ENCODE data around the gene PLEKHA4.

The PLEKHA4 gene

GRCh38 chr19:48814895-48815294 is 53.5 kb downstream of the PLEKHA4 start:
- H3K9ac ChIP-seq (ENCODE audit: low read depth in 1 of 2, low read length in 2 of 2) = no peak overlapping the region
- H3K4me3 ChIP-seq (ENCODE audit: low read length in 2 of 2) = no peak overlapping the region
- no peaks in the 10 kb centered on the region for H3K9me3 ChIP-seq (ENCODE audit: control insufficient read depth in 2 of 2, low read length in 2 of 2)
- no peaks in the 10 kb centered on the region for H3K36me3 ChIP-seq (ENCODE audit: control insufficient read depth in 2 of 2, insufficient read depth in 2 of 2, low read length in 2 of 2)
- no peaks in the 10 kb centered on the region for H3K27me3 ChIP-seq (ENCODE audit: control insufficient read depth in 2 of 2, insufficient read depth in 2 of 2, low read length in 2 of 2)
- no peak overlapping the region for H3K27ac ChIP-seq (ENCODE audit: low read depth in 2 of 2, low read length in 2 of 2)
- H3K4me1 ChIP-seq (ENCODE audit: control insufficient read depth in 2 of 2, insufficient read depth in 2 of 2, low read length in 2 of 2) = peaks cover 18 to 37% of the 10 kb centered on the region in 2 donors

- Histone ChIP-seq H3K27me3 (ENCODE audit: control insufficient read depth in 2 of 2, insufficient read depth in 2 of 2, low read length in 2 of 2) (no peaks in the 10 kb centered on the region), H3K9me3 (ENCODE audit: control insufficient read depth in 2 of 2, low read length in 2 of 2) (no peaks in the 10 kb centered on the region), H3K36me3 (ENCODE audit: control insufficient read depth in 2 of 2, insufficient read depth in 2 of 2, low read length in 2 of 2) (no peaks in the 10 kb centered on the region), H3K4me1 (ENCODE audit: control insufficient read depth in 2 of 2, insufficient read depth in 2 of 2, low read length in 2 of 2) (peaks cover 13 to 27% of the 10 kb centered on the region in 2 donors), H3K4me3 (ENCODE audit: low read length in 2 of 2) (no peak overlapping the region), H3K27ac (ENCODE audit: low read depth in 2 of 2, low read length in 2 of 2) (peak overlapping the region in 1 of 2 donors; percentile 74), H3K9ac (ENCODE audit: low read depth in 1 of 2, low read length in 2 of 2) (no peak overlapping the region)
Observed at GRCh38 chr19:48813123-48813913, 55.1 kb downstream of the PLEKHA4 start.

GRCh38 chr19:48812094-48812929 is 56.1 kb downstream of the PLEKHA4 start:
- no peaks in the 10 kb centered on the region for H3K36me3 ChIP-seq (ENCODE audit: control insufficient read depth in 2 of 2, insufficient read depth in 2 of 2, low read length in 2 of 2)
- H3K9ac ChIP-seq (ENCODE audit: low read depth in 1 of 2, low read length in 2 of 2) = peak overlapping the region; percentile 60 to 67
- H3K27me3 ChIP-seq (ENCODE audit: control insufficient read depth in 2 of 2, insufficient read depth in 2 of 2, low read length in 2 of 2) = no peaks in the 10 kb centered on the region
- peak overlapping the region; percentile 74 to 83 for H3K27ac ChIP-seq (ENCODE audit: low read depth in 2 of 2, low read length in 2 of 2)
- no peaks in the 10 kb centered on the region for H3K9me3 ChIP-seq (ENCODE audit: control insufficient read depth in 2 of 2, low read length in 2 of 2)
- H3K4me3 ChIP-seq (ENCODE audit: low read length in 2 of 2) = peak overlapping the region; percentile 49 to 75
- peaks cover 21 to 35% of the 10 kb centered on the region in 2 donors for H3K4me1 ChIP-seq (ENCODE audit: control insufficient read depth in 2 of 2, insufficient read depth in 2 of 2, low read length in 2 of 2)

GRCh38 chr19:48810151-48810550 is 58.3 kb downstream of the PLEKHA4 start:
- Histone ChIP-seq H3K4me3 (ENCODE audit: low read length in 2 of 2) (peak overlapping the region; percentile 72 to 74), H3K27me3 (ENCODE audit: control insufficient read depth in 2 of 2, insufficient read depth in 2 of 2, low read length in 2 of 2) (no peaks in the 10 kb centered on the region), H3K36me3 (ENCODE audit: control insufficient read depth in 2 of 2, insufficient read depth in 2 of 2, low read length in 2 of 2) (no peaks in the 10 kb centered on the region), H3K4me1 (ENCODE audit: control insufficient read depth in 2 of 2, insufficient read depth in 2 of 2, low read length in 2 of 2) (peaks cover 23 to 32% of the 10 kb centered on the region in 2 donors), H3K27ac (ENCODE audit: low read depth in 2 of 2, low read length in 2 of 2) (peak overlapping the region in 1 of 2 donors; percentile 83), H3K9ac (ENCODE audit: low read depth in 1 of 2, low read length in 2 of 2) (peak overlapping the region; percentile 70 to 76), H3K9me3 (ENCODE audit: control insufficient read depth in 2 of 2, low read length in 2 of 2) (no peaks in the 10 kb centered on the region)

- Histone ChIP-seq H3K9ac (ENCODE audit: low read depth in 1 of 2, low read length in 2 of 2) (peak overlapping the region; percentile 56 to 58), H3K4me1 (ENCODE audit: control insufficient read depth in 2 of 2, insufficient read depth in 2 of 2, low read length in 2 of 2) (peaks cover 23 to 31% of the 10 kb centered on the region in 2 donors), H3K27me3 (ENCODE audit: control insufficient read depth in 2 of 2, insufficient read depth in 2 of 2, low read length in 2 of 2) (no peaks in the 10 kb centered on the region), H3K4me3 (ENCODE audit: low read length in 2 of 2) (peak overlapping the region in 1 of 2 donors; percentile 44), H3K36me3 (ENCODE audit: control insufficient read depth in 2 of 2, insufficient read depth in 2 of 2, low read length in 2 of 2) (no peaks in the 10 kb centered on the region), H3K27ac (ENCODE audit: low read depth in 2 of 2, low read length in 2 of 2) (peak overlapping the region; percentile 59 to 79), H3K9me3 (ENCODE audit: control insufficient read depth in 2 of 2, low read length in 2 of 2) (no peaks in the 10 kb centered on the region)
Observed at GRCh38 chr19:48807590-48808308, 60.7 kb downstream of the PLEKHA4 start.

- Histone ChIP-seq H3K9me3 (ENCODE audit: control insufficient read depth in 2 of 2, low read length in 2 of 2) (no peaks in the 10 kb centered on the region), H3K4me3 (ENCODE audit: low read length in 2 of 2) (peak overlapping the region; percentile 1 to 44), H3K36me3 (ENCODE audit: control insufficient read depth in 2 of 2, insufficient read depth in 2 of 2, low read length in 2 of 2) (no peaks in the 10 kb centered on the region), H3K27me3 (ENCODE audit: control insufficient read depth in 2 of 2, insufficient read depth in 2 of 2, low read length in 2 of 2) (no peaks in the 10 kb centered on the region), H3K27ac (ENCODE audit: low read depth in 2 of 2, low read length in 2 of 2) (peak overlapping the region; percentile 59 to 79), H3K9ac (ENCODE audit: low read depth in 1 of 2, low read length in 2 of 2) (peak overlapping the region; percentile 56 to 58), H3K4me1 (ENCODE audit: control insufficient read depth in 2 of 2, insufficient read depth in 2 of 2, low read length in 2 of 2) (peaks cover 20 to 25% of the 10 kb centered on the region in 2 donors)
Observed at GRCh38 chr19:48806818-48807589, 61.4 kb downstream of the PLEKHA4 start.

GRCh38 chr19:48806518-48806817 is 61.9 kb downstream of the PLEKHA4 start:
- Histone ChIP-seq H3K4me3 (ENCODE audit: low read length in 2 of 2) (no peak overlapping the region), H3K27me3 (ENCODE audit: control insufficient read depth in 2 of 2, insufficient read depth in 2 of 2, low read length in 2 of 2) (no peaks in the 10 kb centered on the region), H3K9ac (ENCODE audit: low read depth in 1 of 2, low read length in 2 of 2) (no peak overlapping the region), H3K9me3 (ENCODE audit: control insufficient read depth in 2 of 2, low read length in 2 of 2) (no peaks in the 10 kb centered on the region), H3K36me3 (ENCODE audit: control insufficient read depth in 2 of 2, insufficient read depth in 2 of 2, low read length in 2 of 2) (no peaks in the 10 kb centered on the region), H3K27ac (ENCODE audit: low read depth in 2 of 2, low read length in 2 of 2) (no peak overlapping the region), H3K4me1 (ENCODE audit: control insufficient read depth in 2 of 2, insufficient read depth in 2 of 2, low read length in 2 of 2) (peaks cover 20 to 25% of the 10 kb centered on the region in 2 donors)

GRCh38 chr19:48805452-48805851 is 63.0 kb downstream of the PLEKHA4 start:
- Histone ChIP-seq H3K36me3 (ENCODE audit: control insufficient read depth in 2 of 2, insufficient read depth in 2 of 2, low read length in 2 of 2) (no peaks in the 10 kb centered on the region), H3K4me3 (ENCODE audit: low read length in 2 of 2) (no peak overlapping the region), H3K27ac (ENCODE audit: low read depth in 2 of 2, low read length in 2 of 2) (no peak overlapping the region), H3K9ac (ENCODE audit: low read depth in 1 of 2, low read length in 2 of 2) (no peak overlapping the region), H3K27me3 (ENCODE audit: control insufficient read depth in 2 of 2, insufficient read depth in 2 of 2, low read length in 2 of 2) (no peaks in the 10 kb centered on the region), H3K4me1 (ENCODE audit: control insufficient read depth in 2 of 2, insufficient read depth in 2 of 2, low read length in 2 of 2) (peaks cover 20 to 23% of the 10 kb centered on the region in 2 donors), H3K9me3 (ENCODE audit: control insufficient read depth in 2 of 2, low read length in 2 of 2) (no peaks in the 10 kb centered on the region)

GRCh38 chr19:48804496-48804895 is 63.9 kb downstream of the PLEKHA4 start:
- peaks cover 0 to under 1% of the 10 kb centered on the region in 2 donors for H3K36me3 ChIP-seq (ENCODE audit: control insufficient read depth in 2 of 2, insufficient read depth in 2 of 2, low read length in 2 of 2)
- no peak overlapping the region for H3K9ac ChIP-seq (ENCODE audit: low read depth in 1 of 2, low read length in 2 of 2)
- H3K4me3 ChIP-seq (ENCODE audit: low read length in 2 of 2) = no peak overlapping the region
- no peak overlapping the region for H3K27ac ChIP-seq (ENCODE audit: low read depth in 2 of 2, low read length in 2 of 2)
- peaks cover 12 to 15% of the 10 kb centered on the region in 2 donors for H3K4me1 ChIP-seq (ENCODE audit: control insufficient read depth in 2 of 2, insufficient read depth in 2 of 2, low read length in 2 of 2)
- no peaks in the 10 kb centered on the region for H3K27me3 ChIP-seq (ENCODE audit: control insufficient read depth in 2 of 2, insufficient read depth in 2 of 2, low read length in 2 of 2)
- H3K9me3 ChIP-seq (ENCODE audit: control insufficient read depth in 2 of 2, low read length in 2 of 2) = no peaks in the 10 kb centered on the region
